CD4-positive, alpha-beta T cell (primary cell): ENCODE results near the gene KCMF1. TPM values are rescaled to one million over a fixed set of nuclear protein-coding genes. Genes with fewer than 3 reads are reported as not detected.

Experiments used
- ATAC-seq: fragments of 200-7000 bp; cut with Tn5 transposase; one replicate; pipeline ENCODE4 v1.10.0; 2022; ENCODE audit warnings: mild to moderate bottlenecking; ENCODE audit not compliant: poor library complexity
- CTCF ChIA-PET: fragments of 350-600 bp; sonication (Branson Sonifier 250); formaldehyde crosslinking; loops from one replicate; lab custom pipeline; 2021; ENCODE audit warnings: antibody characterized with exemption, inconsistent platforms; lab: Charles Lee
- POLR2A ChIA-PET: fragments of 350-600 bp; sonication (Branson Sonifier 250); formaldehyde crosslinking; loops from one replicate; lab custom pipeline; 2021; ENCODE audit warnings: antibody characterized with exemption, inconsistent platforms; lab: Charles Lee
- DNase-seq, 14 experiments: peaks; one replicate each; pipeline ENCODE4 v3.0.0-alpha.2; 2013 to 2020; ENCODE audit warnings: mixed read lengths in 2 of 14
- H3K27ac ChIP-seq, 2 donors: one replicate each; pipeline versions ENCODE4 v1.5.1 to v1.7.0; 2013; ENCODE audit warnings: low read length in 2 of 2, low read depth in 1 of 2, mild to moderate bottlenecking in 1 of 2
- H3K27me3 ChIP-seq, 2 experiments: 1 replicate in 1 of 2; 2 replicates in 1 of 2; pipeline versions ENCODE4 v1.6.1 to v1.7.0; 2013; ENCODE audit warnings: low read length in 2 of 2, control low read depth in 1 of 2, mild to moderate bottlenecking in 1 of 2, moderate library complexity in 1 of 2; ENCODE audit not compliant: insufficient read depth in 2 of 2, control insufficient read depth in 1 of 2
- H3K36me3 ChIP-seq: one replicate; pipeline ENCODE4 v1.6.1; 2013; ENCODE audit warnings: low read length, control low read depth; ENCODE audit not compliant: insufficient read depth
- H3K4me1 ChIP-seq: one replicate; pipeline ENCODE4 v1.6.1; 2013; ENCODE audit warnings: low read length, control low read depth; ENCODE audit not compliant: insufficient read depth
- H3K4me3 ChIP-seq: one replicate; pipeline ENCODE4 v1.5.1; 2013; ENCODE audit warnings: mild to moderate bottlenecking, low read length, moderate library complexity
- H3K9me3 ChIP-seq, 2 experiments: 1 replicate in 1 of 2; 2 replicates in 1 of 2; pipeline versions ENCODE4 v1.6.1 to v1.7.0; 2013; ENCODE audit warnings: low read length in 2 of 2, mild to moderate bottlenecking in 2 of 2, control low read depth in 1 of 2, moderate library complexity in 1 of 2; ENCODE audit not compliant: control insufficient read depth in 1 of 2, insufficient read depth in 1 of 2
- H3K27ac Mint-ChIP-seq: one replicate; pipeline ENCODE4 v1.8.0; 2020; ENCODE audit warnings: mixed read lengths
- H3K27me3 Mint-ChIP-seq: one replicate; pipeline ENCODE4 v1.8.0; 2021; ENCODE audit warnings: mixed read lengths
- H3K36me3 Mint-ChIP-seq: one replicate; pipeline ENCODE4 v1.8.0; 2021; ENCODE audit warnings: low read depth, mixed read lengths
- H3K4me1 Mint-ChIP-seq: one replicate; pipeline ENCODE4 v1.8.0; 2021; ENCODE audit warnings: low read depth, mixed read lengths
- H3K4me3 Mint-ChIP-seq: one replicate; pipeline ENCODE4 v1.8.0; 2020; ENCODE audit warnings: mild to moderate bottlenecking, mixed read lengths
- H3K9me3 Mint-ChIP-seq: one replicate; pipeline ENCODE4 v1.8.0; 2020; ENCODE audit warnings: mixed read lengths
- intact Hi-C, 2 experiments: fragments of 100-400 bp; cut with DNase I in 1 of 2; cut with micrococcal nuclease in 1 of 2; formaldehyde crosslinking; loops; one replicate each; pipeline versions ENCODE4 v1.15.1 to v1.9.0; 2023 to 2025; cut with DNase I, micrococcal nuclease
- total RNA-seq, 174 experiments: library from RNA in 2 of 174; stranded (reverse) in 2 of 174; gene quantifications; one replicate each; pipeline ENCODE4 v1.2.3 and lab custom pipeline; 2021 to 2026
- TF ChIP-seq, protein P1 (sequence below): fragments of 200-600 bp; IDR thresholded peaks from one replicate; pipeline ENCODE4 v1.8.0; 2022; ENCODE audit warnings: antibody characterized with exemption, mild to moderate bottlenecking

The KCMF1 gene
- total RNA-seq, 2 experiments from 2014 or later: 72.4 to 78.0 TPM

- ATAC-seq (no peak), DNase-seq (no peak)
- Mint-ChIP-seq H3K36me3 (peaks cover 27% of the 10 kb centered on the region), H3K27me3 (no peaks in the 10 kb centered on the region), H3K9me3 (no peaks in the 10 kb centered on the region), H3K4me3 (no peak overlapping the region), H3K27ac (no peak overlapping the region), H3K4me1 (peaks cover 56% of the 10 kb centered on the region)
- no peak overlapping the region for H3K27ac ChIP-seq
- no peaks in the 10 kb centered on the region for H3K27me3 ChIP-seq
- TF ChIP-seq, protein P1, sequence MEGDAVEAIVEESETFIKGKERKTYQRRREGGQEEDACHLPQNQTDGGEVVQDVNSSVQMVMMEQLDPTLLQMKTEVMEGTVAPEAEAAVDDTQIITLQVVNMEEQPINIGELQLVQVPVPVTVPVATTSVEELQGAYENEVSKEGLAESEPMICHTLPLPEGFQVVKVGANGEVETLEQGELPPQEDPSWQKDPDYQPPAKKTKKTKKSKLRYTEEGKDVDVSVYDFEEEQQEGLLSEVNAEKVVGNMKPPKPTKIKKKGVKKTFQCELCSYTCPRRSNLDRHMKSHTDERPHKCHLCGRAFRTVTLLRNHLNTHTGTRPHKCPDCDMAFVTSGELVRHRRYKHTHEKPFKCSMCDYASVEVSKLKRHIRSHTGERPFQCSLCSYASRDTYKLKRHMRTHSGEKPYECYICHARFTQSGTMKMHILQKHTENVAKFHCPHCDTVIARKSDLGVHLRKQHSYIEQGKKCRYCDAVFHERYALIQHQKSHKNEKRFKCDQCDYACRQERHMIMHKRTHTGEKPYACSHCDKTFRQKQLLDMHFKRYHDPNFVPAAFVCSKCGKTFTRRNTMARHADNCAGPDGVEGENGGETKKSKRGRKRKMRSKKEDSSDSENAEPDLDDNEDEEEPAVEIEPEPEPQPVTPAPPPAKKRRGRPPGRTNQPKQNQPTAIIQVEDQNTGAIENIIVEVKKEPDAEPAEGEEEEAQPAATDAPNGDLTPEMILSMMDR: no peak
- no peaks in the 10 kb centered on the region for H3K36me3 ChIP-seq
- ChIA-PET POLR2A (no interaction called here), CTCF (interaction anchor here (1.0 to 1.6 kb wide), 3 partner anchors 13 to 71 kb away, joined by 3 to 5 read pairs (median 3); no protein-coding TSS in a partner anchor)
- peaks cover 26% of the 10 kb centered on the region for H3K4me1 ChIP-seq
- intact Hi-C loops: no loop called here
- H3K4me3 ChIP-seq: no peak overlapping the region
- no peaks in the 10 kb centered on the region for H3K9me3 ChIP-seq
These were observed 25.9 kb downstream of the KCMF1 start for GRCh38 chr2:84996909-84997308.

DNA sequence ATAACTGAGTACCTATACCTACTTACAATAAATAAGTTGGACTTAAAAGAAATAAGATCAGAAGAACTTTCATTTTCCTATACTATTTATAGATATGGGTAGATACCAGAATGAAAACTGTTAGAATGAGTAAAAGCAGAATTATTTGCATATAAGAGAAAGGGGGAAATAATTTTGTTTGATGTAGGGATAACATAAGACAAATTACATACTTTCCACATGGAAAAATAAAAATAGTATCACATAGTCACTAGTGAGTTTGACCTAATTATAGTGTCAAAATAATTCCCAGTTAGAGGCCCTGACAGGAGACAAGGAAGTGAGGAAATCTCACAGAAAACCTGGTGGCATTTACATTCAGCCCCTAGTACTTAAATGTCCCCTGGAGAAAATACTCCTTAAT, 28.6 kb downstream of the KCMF1 start:
- no peaks in the 10 kb centered on the region for H3K9me3 ChIP-seq
- no peak overlapping the region for H3K27ac ChIP-seq
- peaks cover 22% of the 10 kb centered on the region for H3K4me1 ChIP-seq
- H3K4me1 Mint-ChIP-seq: peaks cover 67% of the 10 kb centered on the region
- peaks cover 21% of the 10 kb centered on the region for H3K36me3 Mint-ChIP-seq
- H3K27me3 Mint-ChIP-seq: no peaks in the 10 kb centered on the region
- H3K27me3 ChIP-seq: no peaks in the 10 kb centered on the region
- peak overlapping the region; percentile 48 for H3K27ac Mint-ChIP-seq
- CTCF ChIA-PET: no interaction called here
- ATAC-seq (no peak), DNase-seq (no peak)
- no peaks in the 10 kb centered on the region for H3K36me3 ChIP-seq
- no peak overlapping the region for H3K4me3 ChIP-seq
- TF ChIP-seq, protein P1: no peak
- H3K4me3 Mint-ChIP-seq: no peak overlapping the region
- no peaks in the 10 kb centered on the region for H3K9me3 Mint-ChIP-seq
- POLR2A ChIA-PET: interaction anchor here (0.9 to 1.3 kb wide), 2 partner anchors 53 to 94 kb away, joined by 3 to 4 read pairs; partner anchors contain the start of gene TMSB10
- intact Hi-C loops: no loop called here

- Histone ChIP-seq H3K4me3 (no peak overlapping the region), H3K27me3 (no peaks in the 10 kb centered on the region), H3K9me3 (no peaks in the 10 kb centered on the region), H3K4me1 (peaks cover 30% of the 10 kb centered on the region), H3K27ac (no peak overlapping the region), H3K36me3 (no peaks in the 10 kb centered on the region)
- peaks cover 62% of the 10 kb centered on the region for H3K4me1 Mint-ChIP-seq
- ATAC-seq (peak; percentile 45), DNase-seq (peak in 2 of 14 experiments; percentile 22 to 27)
- H3K36me3 Mint-ChIP-seq: peaks cover 22% of the 10 kb centered on the region
- H3K4me3 Mint-ChIP-seq: peak overlapping the region; percentile 54
- no peaks in the 10 kb centered on the region for H3K9me3 Mint-ChIP-seq
- intact Hi-C loops: no loop called here
- H3K27ac Mint-ChIP-seq: peak overlapping the region; percentile 86
- CTCF ChIA-PET: interaction anchor here (1.5 to 1.7 kb wide), 2 partner anchors 16 to 76 kb away, joined by 3 to 9 read pairs; no protein-coding TSS in a partner anchor
- POLR2A ChIA-PET: interaction anchor here (1.7 to 1.8 kb wide), 2 partner anchors 30 to 62 kb away, joined by 6 to 7 read pairs; partner anchors contain the start of gene KCMF1
- H3K27me3 Mint-ChIP-seq: no peaks in the 10 kb centered on the region
- TF ChIP-seq, protein P1: no peak
These were observed 30.6 kb downstream of the KCMF1 start for GRCh38 chr2:85001595-85001994.
